Kidney tubule cell (primary cell): ENCODE measurements around the gene MEGF6.
A peak's percentile ranks its signal among the peaks of the same experiment; 100 is the strongest.

Experiments
- DNase-seq: peaks from one replicate; pipeline ENCODE4 v3.0.0-alpha.2; 2018; ENCODE audit warnings: low spot score

The MEGF6 gene

GRCh38 chr1:3552751-3553150 is 58.6 kb downstream of the MEGF6 start:
- DNase-seq: no peak

- DNase-seq: no peak
These were observed 59.1 kb downstream of the MEGF6 start for GRCh38 chr1:3552176-3552575.

GRCh38 chr1:3551711-3552110 is 59.6 kb downstream of the MEGF6 start:
- no peak for DNase-seq

DNA sequence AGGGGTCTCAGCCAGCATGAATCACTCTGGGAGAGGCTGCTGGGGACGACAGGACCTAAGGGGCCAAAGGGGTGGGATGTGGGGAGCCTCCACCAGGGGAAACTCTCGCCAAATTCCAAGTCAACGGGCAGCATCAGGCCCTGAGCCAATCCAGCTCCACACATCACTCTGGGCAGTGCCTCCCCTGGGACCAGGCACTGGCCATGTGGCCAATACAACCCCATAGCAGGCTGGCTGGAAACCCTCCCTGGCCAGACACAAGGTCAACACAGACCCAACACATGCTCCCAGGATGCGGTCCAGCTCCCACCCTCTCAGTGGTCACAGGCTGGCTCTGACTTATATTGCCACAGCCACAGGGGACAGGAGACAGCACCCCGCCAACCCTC is 60.0 kb downstream of the MEGF6 start:
- no peak for DNase-seq

DNA sequence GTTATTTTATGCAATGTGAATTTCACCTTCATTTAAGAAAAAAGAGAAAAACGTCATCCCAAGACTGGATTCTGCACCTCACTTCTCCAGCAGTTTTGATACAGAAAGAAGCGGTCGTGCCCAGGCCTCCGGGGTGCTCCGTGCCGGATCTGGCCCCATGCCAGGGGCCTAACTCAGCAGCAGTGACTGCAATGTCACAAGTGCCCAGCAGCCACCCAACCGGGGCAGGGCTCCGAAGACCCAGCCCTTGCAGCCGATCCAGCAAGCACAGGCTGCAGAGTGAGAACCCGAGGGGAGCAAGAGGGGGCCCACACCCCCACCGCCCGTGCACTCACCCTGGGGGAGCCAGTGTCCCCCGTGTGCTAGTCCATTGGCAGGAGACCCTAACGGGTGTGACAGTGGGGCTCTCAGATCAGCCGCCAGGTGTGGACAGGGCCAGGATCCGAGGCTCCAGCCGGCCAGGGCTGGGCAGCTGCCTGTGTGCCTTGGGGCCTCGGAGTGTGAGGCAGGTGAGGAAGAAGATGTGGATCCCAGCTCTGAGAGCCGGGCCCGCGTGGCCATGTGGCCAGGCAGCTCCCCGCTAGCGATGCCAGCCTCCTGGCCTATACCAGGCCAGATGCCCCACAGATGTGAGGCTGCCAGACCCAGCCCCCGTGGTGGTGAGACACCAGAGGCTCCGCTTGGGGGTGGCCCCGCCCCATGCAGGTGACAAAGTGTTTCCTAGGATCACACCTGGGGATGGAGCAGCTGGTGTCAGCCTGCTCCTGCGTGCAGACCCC is 60.6 kb downstream of the MEGF6 start:
- DNase-seq: no peak

- no peak for DNase-seq
These were observed 62.4 kb downstream of the MEGF6 start for GRCh38 chr1:3548895-3549294.

GRCh38 chr1:3548156-3548893 is 63.0 kb downstream of the MEGF6 start:
- DNase-seq: peak; percentile 33

DNA sequence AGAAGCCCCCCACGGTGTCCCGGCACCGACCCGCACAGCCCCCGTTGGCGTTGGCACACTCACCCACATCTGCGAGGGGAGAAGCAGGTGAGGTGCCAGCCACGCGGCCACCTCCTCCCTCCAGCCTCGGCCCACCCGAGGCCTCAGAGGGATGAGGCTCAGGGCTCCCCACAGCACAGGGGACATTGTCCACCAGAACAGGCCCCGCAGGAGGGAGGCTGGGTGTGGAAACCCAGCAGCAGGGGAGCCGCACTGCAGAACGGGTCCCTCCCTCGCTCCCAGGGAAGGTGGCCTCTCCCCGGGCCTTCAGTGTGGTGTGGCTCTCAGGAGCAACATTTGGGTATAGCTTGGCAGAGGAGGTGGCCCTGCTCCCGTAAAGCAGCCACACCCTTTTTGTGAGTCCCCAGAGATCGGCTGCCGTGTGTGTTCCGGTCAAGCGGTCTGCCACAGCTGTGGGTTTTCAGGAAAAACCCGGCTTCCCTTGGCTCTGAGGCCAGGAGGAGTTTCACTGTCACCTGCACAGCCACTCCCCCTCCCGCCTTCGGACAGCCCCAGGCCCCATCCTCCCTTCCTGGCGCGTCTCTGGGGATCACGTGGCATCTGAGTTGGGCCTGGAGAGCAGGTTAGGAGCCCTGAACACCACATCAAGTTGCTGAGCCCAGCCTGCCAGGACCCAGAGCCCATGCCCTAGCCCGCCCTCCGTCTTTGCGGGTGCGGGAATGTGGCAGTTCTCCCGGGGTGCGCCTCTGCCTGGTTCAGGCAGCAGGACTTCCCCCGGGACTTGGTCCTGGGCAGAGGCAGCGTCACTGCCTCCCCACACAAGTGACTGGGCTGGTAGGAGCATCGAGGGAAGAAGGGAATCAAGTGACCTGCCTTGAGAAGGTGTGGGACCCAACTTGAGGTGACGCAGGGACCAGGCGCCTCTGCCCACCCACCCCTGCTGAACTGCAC is 64.0 kb downstream of the MEGF6 start:
- DNase-seq: peak; percentile 55

DNA sequence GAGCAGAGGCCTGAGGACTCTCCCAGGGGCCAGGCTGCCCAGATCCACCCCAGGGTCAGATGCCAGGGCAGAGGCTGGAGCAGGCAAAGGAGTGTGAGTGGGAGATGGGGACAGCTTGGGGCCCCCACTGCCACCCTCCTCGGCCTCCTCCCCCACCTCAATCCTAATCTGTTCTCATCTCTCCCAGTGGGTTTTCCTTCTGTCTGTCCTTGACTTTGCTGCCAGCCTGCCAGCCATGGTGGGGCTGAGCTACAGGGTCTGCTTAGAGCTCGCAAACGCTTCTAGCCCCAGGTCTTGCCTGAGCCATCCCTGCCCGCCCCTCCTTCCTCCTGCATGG is 65.3 kb downstream of the MEGF6 start:
- no peak for DNase-seq

DNA sequence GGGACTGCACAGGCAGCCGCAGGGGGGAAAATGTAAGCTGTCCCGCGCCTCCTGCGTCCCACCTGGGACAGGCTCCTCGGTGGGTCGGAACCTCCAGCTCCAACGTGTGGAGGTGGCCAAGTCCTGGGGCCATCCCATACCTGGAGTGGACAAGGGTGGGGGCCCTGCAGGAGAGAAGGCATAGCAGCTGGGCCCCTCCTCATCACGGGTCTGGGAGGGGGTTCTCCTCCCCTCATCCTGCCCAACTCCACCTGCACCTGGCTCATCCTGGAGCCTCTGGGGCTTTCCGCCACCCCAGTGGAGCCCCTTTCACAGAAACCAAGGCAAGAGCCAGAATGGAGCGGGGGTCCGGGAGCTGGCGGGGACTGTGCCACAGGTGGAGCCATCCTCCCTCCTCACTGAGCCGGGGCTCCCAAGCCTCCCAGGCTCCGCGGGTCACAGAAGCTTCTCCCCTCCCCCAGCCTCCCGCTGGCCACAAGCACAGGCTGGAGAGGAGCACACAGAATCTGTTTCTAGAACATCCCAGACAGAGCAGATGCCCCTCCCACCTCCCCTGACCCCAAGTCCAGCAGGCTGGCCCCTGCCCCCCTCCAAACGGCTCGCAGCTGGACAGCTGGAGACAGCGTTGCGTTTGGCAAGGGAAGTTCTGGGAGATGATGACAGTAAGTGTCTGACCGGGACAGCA is 65.8 kb downstream of the MEGF6 start:
- DNase-seq: no peak

DNA sequence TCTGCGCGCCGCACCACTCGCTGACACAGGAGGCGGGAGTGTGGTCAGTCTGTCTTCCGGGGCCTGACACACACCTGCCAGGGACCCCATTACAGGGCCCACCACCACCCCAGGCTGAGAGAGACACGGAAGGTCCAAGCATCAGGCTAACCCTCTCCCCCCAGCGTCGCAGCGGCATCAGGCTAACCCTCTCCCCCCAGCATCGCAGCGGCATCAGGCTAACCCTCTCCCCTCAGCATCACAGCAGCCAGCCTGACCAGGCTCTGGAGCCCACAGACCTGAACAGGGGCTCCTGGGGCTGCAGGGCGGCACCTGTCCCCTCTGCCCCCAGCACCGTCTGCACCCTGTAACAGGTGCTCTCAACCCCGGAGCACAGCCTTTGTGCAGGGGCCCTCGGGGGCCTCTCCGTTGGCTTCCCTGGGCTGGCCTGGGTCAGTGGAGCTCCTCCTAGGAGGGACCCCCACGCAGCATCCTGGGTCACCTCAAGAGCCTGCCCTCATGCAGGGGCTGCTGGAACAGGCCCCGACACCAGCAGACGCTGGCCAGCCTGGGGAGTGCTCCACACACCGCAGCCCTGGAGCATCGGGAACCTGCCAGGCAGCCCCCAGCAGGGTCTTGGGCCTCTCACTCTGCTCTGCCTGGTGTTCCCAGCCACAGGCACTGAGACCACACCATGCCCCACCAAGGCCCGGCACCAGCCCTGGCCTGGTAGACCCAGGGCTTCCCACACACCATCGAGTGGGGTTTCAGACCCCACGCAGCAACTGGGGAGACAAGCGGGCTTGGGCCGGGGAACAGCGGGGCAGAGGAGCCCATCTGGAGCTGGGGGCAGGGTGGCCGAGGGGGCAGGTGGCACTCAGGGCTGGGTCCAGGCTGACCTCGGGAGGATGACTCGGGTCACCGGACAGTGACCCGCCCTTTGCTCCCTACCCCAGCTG is 67.0 kb downstream of the MEGF6 start:
- no peak for DNase-seq

DNA sequence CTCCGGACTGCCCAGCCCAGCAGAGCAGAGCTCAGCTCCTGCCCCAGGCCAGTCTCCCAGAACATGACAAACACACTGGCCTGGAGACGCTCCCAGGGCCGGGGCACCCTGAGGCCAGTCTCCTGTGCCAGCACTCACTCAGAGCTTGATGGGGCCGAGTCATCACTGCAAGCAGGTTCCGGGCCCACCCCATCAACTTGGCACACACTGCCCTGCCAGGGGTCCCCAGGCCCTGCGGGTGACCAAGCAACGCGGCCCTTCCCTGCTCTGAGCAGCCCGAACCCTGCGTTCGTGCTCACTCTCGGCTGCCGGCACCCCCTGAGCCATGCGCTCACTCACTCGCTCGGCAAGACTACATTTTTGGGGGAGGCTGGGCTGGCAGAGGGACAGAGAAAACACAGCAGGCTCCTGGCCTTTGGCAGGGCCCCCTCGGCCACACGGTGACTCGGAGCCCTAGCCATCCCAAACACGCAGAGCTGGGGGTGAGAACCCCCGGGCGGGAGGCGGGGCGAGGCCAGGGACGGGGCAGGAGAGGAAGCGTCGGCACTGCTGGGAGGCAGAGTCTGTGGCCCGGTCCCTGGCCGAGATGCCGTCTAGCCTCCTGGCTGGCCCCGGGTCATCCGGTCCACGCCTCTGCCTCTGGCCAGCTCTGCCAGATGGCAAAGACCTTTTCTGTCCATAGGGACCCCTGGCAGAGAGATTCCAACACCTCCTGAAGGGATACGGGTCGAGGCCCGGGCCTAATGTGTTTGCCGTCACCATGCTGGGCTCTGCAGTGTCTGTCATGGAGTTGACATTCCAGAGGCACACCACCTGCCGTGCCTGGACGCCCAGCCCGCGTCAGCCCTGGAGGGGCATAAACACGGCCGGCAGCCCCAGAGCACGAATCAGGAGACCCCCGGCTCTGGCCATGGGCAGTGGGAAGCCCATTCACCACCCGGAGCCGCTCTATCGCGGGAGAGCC is 68.0 kb downstream of the MEGF6 start:
- DNase-seq: peak; percentile 48

GRCh38 chr1:3542676-3543075 is 68.6 kb downstream of the MEGF6 start:
- no peak for DNase-seq

GRCh38 chr1:3541936-3542335 is 69.4 kb downstream of the MEGF6 start:
- no peak for DNase-seq

- no peak for DNase-seq
These were observed 69.8 kb downstream of the MEGF6 start for GRCh38 chr1:3541465-3541864.

DNA sequence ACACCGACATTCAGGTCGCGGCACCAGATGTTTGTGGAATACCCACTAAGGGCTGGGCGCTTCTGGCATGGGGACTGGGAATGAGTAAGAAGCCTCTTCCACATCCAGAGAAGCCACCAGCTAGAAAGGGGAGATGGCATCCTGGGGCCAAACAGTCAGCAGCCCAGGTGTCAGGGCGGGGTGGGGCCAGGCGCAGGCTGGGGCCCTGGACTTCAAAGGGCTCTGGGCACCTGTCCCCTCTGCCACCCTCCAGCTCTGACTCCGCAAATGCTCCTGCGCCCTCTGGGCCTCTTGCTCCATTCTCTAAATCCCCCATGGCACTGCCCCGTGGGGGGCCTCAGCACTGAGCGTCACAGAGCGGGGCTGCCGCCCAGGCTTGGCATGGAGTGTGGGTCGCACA is 70.4 kb downstream of the MEGF6 start:
- DNase-seq: no peak

GRCh38 chr1:3539707-3540425 is 71.4 kb downstream of the MEGF6 start:
- no peak for DNase-seq

DNA sequence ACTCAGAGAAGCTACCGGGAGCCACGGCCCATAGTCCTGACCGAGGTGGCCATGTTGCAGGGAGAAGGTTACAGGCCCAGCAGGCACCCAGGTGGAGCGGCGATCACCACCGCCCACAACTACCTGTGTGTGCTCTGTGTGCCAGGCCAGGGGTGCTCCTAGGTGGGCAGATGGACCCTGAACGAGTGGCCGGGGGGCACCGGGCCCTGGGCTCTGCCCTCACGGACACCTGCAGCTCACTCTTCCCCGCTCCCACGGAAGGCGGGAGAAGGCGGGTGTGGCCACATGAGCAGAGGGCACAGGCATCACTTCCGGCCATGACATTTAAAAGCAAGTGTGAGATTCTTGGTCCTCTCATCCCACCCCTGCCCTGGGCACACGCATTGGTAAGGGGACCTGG is 73.9 kb downstream of the MEGF6 start:
- no peak for DNase-seq
